ENCODE results near the gene OR2T35.

OR2T35 gene

DNA sequence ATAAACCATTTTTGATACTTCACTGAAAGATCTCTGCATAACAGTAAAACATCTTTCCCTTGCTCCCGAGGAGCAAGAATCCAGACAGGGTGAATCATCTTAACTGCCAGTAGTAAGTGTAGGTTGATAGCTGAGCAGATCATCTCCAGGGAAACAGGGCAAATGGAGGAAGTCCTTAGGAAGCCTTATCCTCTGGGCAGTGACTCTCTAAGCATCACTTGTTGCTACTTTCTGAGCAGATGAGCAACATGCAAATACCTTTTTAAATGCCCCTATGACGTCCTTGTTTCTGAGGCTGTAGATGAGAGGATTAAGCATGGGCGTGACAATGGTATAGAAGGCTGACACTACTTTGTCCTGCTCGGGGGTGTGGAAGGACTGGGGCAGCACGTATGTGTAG lies 19.1 kb downstream of the OR2T35 start:
- POLR2A ChIA-PET (ENCODE audit: low non-redundant PET) = no interaction called here
- no peak for DNase-seq (ENCODE audit: low spot score)
- H3K27ac ChIP-seq = no peak overlapping the region
- TF ChIP-seq, protein P1, sequence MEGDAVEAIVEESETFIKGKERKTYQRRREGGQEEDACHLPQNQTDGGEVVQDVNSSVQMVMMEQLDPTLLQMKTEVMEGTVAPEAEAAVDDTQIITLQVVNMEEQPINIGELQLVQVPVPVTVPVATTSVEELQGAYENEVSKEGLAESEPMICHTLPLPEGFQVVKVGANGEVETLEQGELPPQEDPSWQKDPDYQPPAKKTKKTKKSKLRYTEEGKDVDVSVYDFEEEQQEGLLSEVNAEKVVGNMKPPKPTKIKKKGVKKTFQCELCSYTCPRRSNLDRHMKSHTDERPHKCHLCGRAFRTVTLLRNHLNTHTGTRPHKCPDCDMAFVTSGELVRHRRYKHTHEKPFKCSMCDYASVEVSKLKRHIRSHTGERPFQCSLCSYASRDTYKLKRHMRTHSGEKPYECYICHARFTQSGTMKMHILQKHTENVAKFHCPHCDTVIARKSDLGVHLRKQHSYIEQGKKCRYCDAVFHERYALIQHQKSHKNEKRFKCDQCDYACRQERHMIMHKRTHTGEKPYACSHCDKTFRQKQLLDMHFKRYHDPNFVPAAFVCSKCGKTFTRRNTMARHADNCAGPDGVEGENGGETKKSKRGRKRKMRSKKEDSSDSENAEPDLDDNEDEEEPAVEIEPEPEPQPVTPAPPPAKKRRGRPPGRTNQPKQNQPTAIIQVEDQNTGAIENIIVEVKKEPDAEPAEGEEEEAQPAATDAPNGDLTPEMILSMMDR (conservative IDR thresholded peaks at IDR 0.05; ENCODE audit: low read depth) = no peak
- CTCF ChIA-PET = no interaction called here

DNA sequence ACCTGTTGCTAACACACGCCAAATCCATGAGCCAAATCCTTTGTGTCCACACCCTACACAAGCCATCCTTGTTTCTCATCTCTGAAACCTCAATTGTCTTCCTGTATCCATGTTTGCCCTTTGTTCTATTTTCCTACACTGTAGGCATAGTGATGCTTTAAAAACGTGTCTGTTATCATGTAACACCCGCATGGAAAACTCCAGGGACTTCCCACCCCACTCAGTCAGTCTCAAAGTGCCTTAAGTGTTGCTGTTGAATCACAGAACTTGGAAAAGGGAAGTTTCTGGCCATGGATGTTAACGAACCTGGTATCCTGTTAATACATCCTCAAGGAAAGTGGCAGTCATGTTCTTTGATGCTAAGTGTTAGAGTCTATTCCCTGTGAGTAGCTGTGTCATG lies 19.9 kb downstream of the OR2T35 start:
- ChIA-PET POLR2A (ENCODE audit: low non-redundant PET) (no interaction called here), CTCF (no interaction called here)
- TF ChIP-seq, protein P1 (conservative IDR thresholded peaks at IDR 0.05; ENCODE audit: low read depth) = no peak
- DNase-seq (ENCODE audit: low spot score) = no peak
- no peak overlapping the region for H3K27ac ChIP-seq

DNA sequence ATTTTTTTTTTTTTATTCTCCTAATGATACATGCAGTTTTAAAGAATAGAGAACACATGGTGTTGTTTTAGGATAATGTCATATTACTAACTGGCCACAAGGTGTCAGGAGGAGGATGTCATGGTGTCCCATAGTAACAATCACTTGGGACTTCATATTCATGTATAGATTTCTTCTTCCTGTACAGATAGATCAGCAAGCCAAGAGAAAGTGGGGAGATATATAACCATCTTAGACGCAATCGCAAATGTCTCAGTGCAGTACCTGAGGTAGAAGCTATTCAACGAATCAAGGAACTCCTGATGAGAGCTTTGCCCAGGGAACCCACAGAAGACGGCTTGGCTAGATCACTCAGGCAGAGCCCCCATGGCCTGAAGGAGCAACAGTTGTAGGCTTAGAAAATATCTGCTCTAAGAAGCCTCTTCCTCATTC lies 22.5 kb downstream of the OR2T35 start:
- DNase-seq (ENCODE audit: low spot score) = peak; percentile 28
- CTCF ChIA-PET = interaction anchor here (1.0 kb wide), 1 partner anchor 13 kb away, joined by 4 read pairs; no protein-coding TSS in a partner anchor
- H3K27ac ChIP-seq = no peak overlapping the region
- POLR2A ChIA-PET (ENCODE audit: low non-redundant PET) = no interaction called here
- TF ChIP-seq, protein P1 (conservative IDR thresholded peaks at IDR 0.05; ENCODE audit: low read depth) = peak; percentile 51

DNA sequence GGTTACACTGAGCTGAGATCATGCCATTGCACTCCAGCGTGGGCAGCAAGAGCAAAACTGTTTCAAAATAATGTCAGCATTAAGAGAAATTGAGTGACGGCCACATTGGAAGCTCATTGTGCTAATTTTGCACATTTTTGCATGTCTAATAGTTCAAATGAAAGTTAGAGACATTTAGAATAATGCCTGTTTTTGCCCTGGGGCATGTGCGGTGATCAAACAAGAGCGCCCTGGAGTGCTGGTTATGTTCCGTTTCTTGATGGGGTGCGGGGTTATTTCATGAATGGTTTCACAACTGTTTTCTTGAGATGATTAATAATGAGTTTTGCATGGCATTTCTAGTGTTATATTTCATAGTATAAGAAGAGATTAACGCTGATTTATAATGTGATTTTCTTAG lies 23.3 kb downstream of the OR2T35 start:
- TF ChIP-seq, protein P1 (conservative IDR thresholded peaks at IDR 0.05; ENCODE audit: low read depth) = no peak
- DNase-seq (ENCODE audit: low spot score) = no peak
- POLR2A ChIA-PET (ENCODE audit: low non-redundant PET) = no interaction called here
- CTCF ChIA-PET = no interaction called here
- no peak overlapping the region for H3K27ac ChIP-seq

DNA sequence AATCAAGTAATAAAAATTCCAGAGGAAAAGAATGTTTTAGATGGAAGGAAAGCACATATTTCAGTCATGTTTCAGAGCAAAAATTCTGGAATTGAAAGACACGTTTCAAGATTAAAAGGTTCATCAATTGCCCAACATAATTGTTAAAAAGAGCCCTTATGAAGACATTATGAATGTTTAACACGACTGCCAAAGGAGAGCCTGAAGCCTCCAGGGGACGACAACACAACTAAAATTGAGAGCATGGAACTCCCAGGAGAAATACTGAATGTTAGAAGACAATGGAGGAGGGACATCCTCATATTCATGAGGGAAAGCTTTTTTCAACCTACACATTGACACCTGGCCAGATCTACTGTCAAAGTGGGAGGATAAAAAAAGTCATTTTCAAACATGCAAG lies 26.2 kb downstream of the OR2T35 start:
- no peak for DNase-seq (ENCODE audit: low spot score)
- ChIA-PET POLR2A (ENCODE audit: low non-redundant PET) (no interaction called here), CTCF (interaction anchor here (0.6 to 1.1 kb wide), 2 partner anchors 16 to 182 kb away, joined by 3 read pairs; no protein-coding TSS in a partner anchor)
- TF ChIP-seq, protein P1 (conservative IDR thresholded peaks at IDR 0.05; ENCODE audit: low read depth) = peak; percentile 57
- H3K27ac ChIP-seq = no peak overlapping the region

DNA sequence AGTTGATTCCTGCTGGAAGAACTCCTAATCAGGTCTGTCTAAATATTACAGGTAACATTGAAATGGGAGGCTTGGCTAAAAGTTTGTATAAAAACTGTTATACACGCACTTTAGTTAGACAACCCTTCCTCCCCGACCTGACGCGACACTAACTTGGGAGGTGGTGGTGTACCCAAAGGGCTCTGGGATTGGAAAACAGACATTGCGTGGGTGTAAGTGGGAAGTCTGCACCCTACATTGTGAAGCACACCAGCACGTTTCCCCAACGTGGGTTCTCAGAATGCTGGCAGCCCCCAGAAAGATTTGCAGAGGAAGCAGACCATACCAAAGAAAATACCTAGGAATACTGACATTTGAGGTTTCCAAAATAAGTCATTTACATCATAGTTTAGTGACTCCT lies 27.0 kb downstream of the OR2T35 start:
- no peak for DNase-seq (ENCODE audit: low spot score)
- H3K27ac ChIP-seq = no peak overlapping the region
- CTCF ChIA-PET = no interaction called here
- TF ChIP-seq, protein P1 (conservative IDR thresholded peaks at IDR 0.05; ENCODE audit: low read depth) = no peak
- POLR2A ChIA-PET (ENCODE audit: low non-redundant PET) = no interaction called here

DNA sequence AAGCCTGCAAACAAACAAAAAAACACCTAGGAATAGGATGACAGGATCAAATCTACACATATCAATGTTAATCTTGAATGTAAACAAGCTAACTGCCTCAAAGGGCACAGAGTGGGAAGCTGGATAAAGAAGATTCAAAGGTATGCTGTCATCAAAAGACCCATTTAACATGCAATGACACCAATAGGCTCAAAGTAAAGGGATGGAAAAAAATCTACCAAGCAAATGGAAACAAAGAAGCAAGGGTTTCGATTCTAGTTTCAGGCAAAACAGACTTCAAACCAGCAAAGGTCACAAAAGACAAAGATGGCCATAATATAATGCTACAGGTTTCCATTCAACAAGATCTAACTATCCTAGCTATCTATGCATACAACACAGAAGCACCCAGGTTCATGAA lies 31.3 kb downstream of the OR2T35 start:
- TF ChIP-seq, protein P1 (conservative IDR thresholded peaks at IDR 0.05; ENCODE audit: low read depth) = no peak
- ChIA-PET POLR2A (ENCODE audit: low non-redundant PET) (no interaction called here), CTCF (interaction anchor here (0.6 to 0.8 kb wide), 2 partner anchors 10 to 174 kb away, joined by 3 to 4 read pairs; no protein-coding TSS in a partner anchor)
- no peak overlapping the region for H3K27ac ChIP-seq
- no peak for DNase-seq (ENCODE audit: low spot score)
